ENCODE results near the gene VSTM2B. TPM values are rescaled to one million over a fixed set of nuclear protein-coding genes. Genes with fewer than 3 reads are reported as not detected.

Gene VSTM2B
- total RNA-seq, 1 experiment from 2014 or later, result 0.31 TPM

DNA sequence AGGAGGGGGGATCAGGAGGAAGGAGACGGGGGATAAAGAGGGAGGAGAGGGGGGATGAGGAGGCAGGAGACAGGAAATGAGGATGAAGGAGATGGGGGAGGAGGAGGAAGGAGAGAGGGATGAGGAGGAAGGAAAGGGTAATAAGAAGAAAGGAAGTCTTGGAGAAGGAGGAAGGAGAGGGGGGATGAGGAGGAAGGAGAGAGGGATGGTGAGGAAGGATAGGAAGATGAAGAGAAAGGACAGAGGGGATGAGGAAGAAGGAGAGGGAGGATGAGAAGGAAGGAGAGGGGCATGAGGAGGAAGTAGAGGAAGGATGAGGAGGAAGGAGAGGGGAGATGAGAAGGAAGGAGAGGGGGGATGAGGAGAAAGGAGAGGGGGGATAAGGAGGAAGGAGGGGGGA, 13.0 kb upstream of the VSTM2B start:
- 100% methylated on average over 1 of the region's 1 CpG for WGBS (ENCODE audit: extremely low coverage, insufficient read length, low lambda C conversion rate)
- H3K4me1 ChIP-seq (ENCODE audit: insufficient read depth, low read length), result no peaks in the 10 kb centered on the region

More for the DNA sequence above, 13.0 kb upstream of the VSTM2B start:
- Histone ChIP-seq H3K56ac (ENCODE audit: insufficient read length, low read depth, low read length) (no peak overlapping the region), H3K27ac (ENCODE audit: insufficient read length, low read depth, low read length) (no peak overlapping the region), H3K79me1 (ENCODE audit: insufficient read depth, low read depth, low read length, poor library complexity, severe bottlenecking) (no peaks in the 10 kb centered on the region), H2BK12ac (ENCODE audit: insufficient read length, low read depth, low read length) (no peak overlapping the region), H3K79me2 (ENCODE audit: insufficient read depth, low read length) (no peaks in the 10 kb centered on the region), H3K27me3 (ENCODE audit: insufficient read depth, low read length) (no peaks in the 10 kb centered on the region), H2BK20ac (ENCODE audit: low read depth, low read length, poor library complexity, severe bottlenecking) (no peak overlapping the region), H2AFZ (ENCODE audit: low read length) (no peak overlapping the region), H2AK5ac (ENCODE audit: insufficient read length, low read length) (no peak overlapping the region), H3K18ac (ENCODE audit: insufficient read length, low read depth, low read length) (no peak overlapping the region), H3K14ac (ENCODE audit: insufficient read depth, low read length) (no peak overlapping the region), H3K4me2 (ENCODE audit: insufficient read depth, insufficient read length, low read length) (no peak overlapping the region), H4K20me1 (ENCODE audit: control insufficient read depth, insufficient read depth, insufficient read length) (no peaks in the 10 kb centered on the region), H2BK120ac (ENCODE audit: low read depth, low read length, poor library complexity, severe bottlenecking) (no peak overlapping the region), H2BK15ac (ENCODE audit: low read depth, low read length) (no peak overlapping the region), H3K23me2 (ENCODE audit: insufficient read length, low read depth, low read length, poor library complexity, severe bottlenecking) (no peaks in the 10 kb centered on the region), H3K9me3 (ENCODE audit: control insufficient read depth, low read depth, low read length) (no peaks in the 10 kb centered on the region), H4K91ac (ENCODE audit: insufficient read length, low read depth, low read length) (no peak overlapping the region), H4K5ac (ENCODE audit: insufficient read length, low read depth, low read length) (no peak overlapping the region), H3K23ac (ENCODE audit: insufficient read length, low read depth, low read length) (no peak overlapping the region), H2BK5ac (ENCODE audit: insufficient read length, low read length) (no peak overlapping the region), H4K8ac (replicated peaks; ENCODE audit: insufficient read length, low read depth, low read length) (no peak overlapping the region), H3K9ac (ENCODE audit: extremely low read depth, insufficient read length, low read length) (no peak overlapping the region), H3T11ph (ENCODE audit: low read length) (no peak overlapping the region), H3K4ac (ENCODE audit: low read depth, low read length) (no peak overlapping the region)
- no peak for DNase-seq
- Mint-ChIP-seq H3K27ac (0 out of 7 replicates have a peak overlapping the region, but pooled peaks of 1 of the 3 experiments have one; percentile 59), H3K9me3 (no peaks in the 10 kb centered on the region; a peak in 3 of 5 replicates), H3K4me3 (no peak overlapping the region), H3K36me3 (ENCODE audit: insufficient read depth in 1 of 3, low read depth in 3 of 3) (no peaks in the 10 kb centered on the region), H3K27me3 (ENCODE audit: low read depth) (peaks cover 41% of the 10 kb centered on the region), H3K4me1 (peaks cover 3 to 5% of the 10 kb centered on the region in 2 experiments; a peak in 2 of 4 replicates)
- no peak for TF ChIP-seq CTCF (conservative IDR thresholded peaks at IDR 0.05)
